ENCODE results near the gene COL12A1. TPM values are rescaled to one million over a fixed set of nuclear protein-coding genes. Genes with fewer than 3 reads are reported as not detected.

COL12A1 gene
- total RNA-seq, 6 experiments from 2014 or later = 205 to 304 (median 227) TPM

DNA sequence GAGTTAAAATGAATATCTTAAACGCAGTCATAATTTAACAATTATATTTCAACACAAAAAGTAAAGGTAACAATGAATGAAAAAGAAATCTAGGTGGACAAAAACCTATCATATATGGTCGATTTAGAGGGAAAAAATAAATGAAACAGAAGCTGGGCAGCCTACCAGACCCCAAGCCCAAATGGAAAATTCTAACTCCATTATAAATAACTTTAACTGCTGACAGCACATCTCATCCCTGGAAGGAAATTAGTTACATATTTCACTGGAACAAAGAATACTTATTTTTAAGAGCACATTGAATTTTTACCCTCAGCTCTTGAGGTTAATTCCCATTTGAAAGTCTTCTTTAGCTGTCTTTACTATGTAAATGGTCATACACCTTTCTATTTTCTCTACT, 39.1 kb downstream of the COL12A1 start:
- Mint-ChIP-seq H3K4me1 (ENCODE audit: low read depth) (peaks cover 64% of the 10 kb centered on the region), H3K9me3 (no peaks in the 10 kb centered on the region), H3K36me3 (ENCODE audit: low read depth) (peaks cover 77% of the 10 kb centered on the region), H3K27ac (peak overlapping the region; percentile 78), H3K4me3 (no peak overlapping the region), H3K27me3 (ENCODE audit: insufficient read depth) (peaks cover 2% of the 10 kb centered on the region; the same call in 1 of the 2 replicates)
- no peak for DNase-seq
- TF ChIP-seq, protein P1, sequence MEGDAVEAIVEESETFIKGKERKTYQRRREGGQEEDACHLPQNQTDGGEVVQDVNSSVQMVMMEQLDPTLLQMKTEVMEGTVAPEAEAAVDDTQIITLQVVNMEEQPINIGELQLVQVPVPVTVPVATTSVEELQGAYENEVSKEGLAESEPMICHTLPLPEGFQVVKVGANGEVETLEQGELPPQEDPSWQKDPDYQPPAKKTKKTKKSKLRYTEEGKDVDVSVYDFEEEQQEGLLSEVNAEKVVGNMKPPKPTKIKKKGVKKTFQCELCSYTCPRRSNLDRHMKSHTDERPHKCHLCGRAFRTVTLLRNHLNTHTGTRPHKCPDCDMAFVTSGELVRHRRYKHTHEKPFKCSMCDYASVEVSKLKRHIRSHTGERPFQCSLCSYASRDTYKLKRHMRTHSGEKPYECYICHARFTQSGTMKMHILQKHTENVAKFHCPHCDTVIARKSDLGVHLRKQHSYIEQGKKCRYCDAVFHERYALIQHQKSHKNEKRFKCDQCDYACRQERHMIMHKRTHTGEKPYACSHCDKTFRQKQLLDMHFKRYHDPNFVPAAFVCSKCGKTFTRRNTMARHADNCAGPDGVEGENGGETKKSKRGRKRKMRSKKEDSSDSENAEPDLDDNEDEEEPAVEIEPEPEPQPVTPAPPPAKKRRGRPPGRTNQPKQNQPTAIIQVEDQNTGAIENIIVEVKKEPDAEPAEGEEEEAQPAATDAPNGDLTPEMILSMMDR (IDR thresholded peaks at IDR 0.05) = no peak

DNA sequence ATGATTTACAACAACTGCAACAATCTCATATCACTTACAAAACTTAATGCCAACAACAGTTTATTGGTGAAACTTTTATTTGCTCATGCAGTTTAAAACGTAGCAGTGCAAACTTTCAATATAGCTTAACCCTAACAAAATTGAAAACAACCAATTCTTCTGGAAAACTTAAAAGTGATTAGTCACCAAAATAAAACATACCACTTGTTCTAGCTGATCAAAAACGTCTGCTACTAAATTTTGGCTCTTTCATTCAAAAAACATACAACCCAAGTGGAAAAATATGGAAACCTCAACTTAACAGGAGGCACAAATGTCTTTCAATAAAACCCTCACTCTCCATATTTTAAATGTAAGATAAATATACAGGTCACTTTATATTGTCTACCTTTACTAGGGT, 39.6 kb downstream of the COL12A1 start:
- no peak for DNase-seq
- H3K9me3 Mint-ChIP-seq = no peaks in the 10 kb centered on the region
- peaks cover 64% of the 10 kb centered on the region for H3K4me1 Mint-ChIP-seq (ENCODE audit: low read depth)
- peaks cover 72% of the 10 kb centered on the region for H3K36me3 Mint-ChIP-seq (ENCODE audit: low read depth)
- peak overlapping the region; percentile 78; the same call in 1 of the 2 replicates for H3K27ac Mint-ChIP-seq
- TF ChIP-seq, protein P1 (IDR thresholded peaks at IDR 0.05) = no peak
- peaks cover 2% of the 10 kb centered on the region; the same call in 1 of the 2 replicates for H3K27me3 Mint-ChIP-seq (ENCODE audit: insufficient read depth)
- H3K4me3 Mint-ChIP-seq = no peak overlapping the region

DNA sequence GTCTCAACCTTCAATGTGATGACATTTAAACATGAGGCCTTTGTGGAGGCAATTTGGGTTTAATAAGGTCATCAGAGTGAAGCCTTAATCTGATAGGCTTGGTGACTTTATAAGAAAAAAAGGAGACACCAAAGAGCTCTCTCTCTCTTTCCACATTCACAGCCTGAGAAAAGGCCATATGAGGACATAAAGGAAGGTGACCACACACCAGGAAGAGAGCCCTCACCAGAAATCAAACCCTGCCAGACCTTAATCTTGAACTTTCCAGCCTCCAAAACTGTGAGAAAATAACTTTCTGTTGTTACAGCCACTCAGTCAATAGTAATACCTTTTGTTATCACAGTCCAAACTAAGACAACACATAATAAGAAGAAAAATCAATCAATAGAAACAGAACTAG, 47.7 kb downstream of the COL12A1 start:
- Mint-ChIP-seq H3K27me3 (ENCODE audit: insufficient read depth) (no peaks in the 10 kb centered on the region), H3K36me3 (ENCODE audit: low read depth) (peaks cover 59% of the 10 kb centered on the region), H3K27ac (peak overlapping the region; percentile 28; the same call in 1 of the 2 replicates), H3K4me1 (ENCODE audit: low read depth) (peaks cover 41% of the 10 kb centered on the region), H3K4me3 (no peak overlapping the region; the same call in 1 of the 2 replicates), H3K9me3 (no peaks in the 10 kb centered on the region)
- DNase-seq = no peak
- TF ChIP-seq, protein P1 (IDR thresholded peaks at IDR 0.05) = no peak

DNA sequence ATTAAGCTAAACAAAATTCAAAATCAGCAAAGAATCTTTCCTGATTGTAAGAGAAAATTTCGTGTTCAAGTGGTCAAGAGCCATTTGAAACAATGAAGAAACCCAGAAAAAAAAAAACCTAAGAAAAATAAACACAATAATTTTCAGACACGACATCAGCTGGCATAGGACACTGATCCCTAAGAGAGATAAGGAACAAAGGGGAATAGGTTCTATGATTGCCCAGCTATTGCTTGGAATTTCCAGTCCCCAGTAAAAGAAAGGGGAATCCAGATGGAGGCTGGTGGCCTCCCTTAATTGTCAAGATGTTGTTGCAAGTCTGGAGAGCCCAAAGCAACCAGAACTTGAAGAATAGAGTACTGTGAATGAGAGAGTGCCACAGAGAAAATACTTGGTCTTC, 48.5 kb downstream of the COL12A1 start:
- no peak for DNase-seq
- H3K27me3 Mint-ChIP-seq (ENCODE audit: insufficient read depth) = no peaks in the 10 kb centered on the region
- peaks cover 43% of the 10 kb centered on the region for H3K4me1 Mint-ChIP-seq (ENCODE audit: low read depth)
- peaks cover 60% of the 10 kb centered on the region for H3K36me3 Mint-ChIP-seq (ENCODE audit: low read depth)
- H3K27ac Mint-ChIP-seq = peak overlapping the region; percentile 31; the same call in 1 of the 2 replicates
- TF ChIP-seq, protein P1 (IDR thresholded peaks at IDR 0.05) = no peak
- no peaks in the 10 kb centered on the region for H3K9me3 Mint-ChIP-seq
- no peak overlapping the region for H3K4me3 Mint-ChIP-seq

DNA sequence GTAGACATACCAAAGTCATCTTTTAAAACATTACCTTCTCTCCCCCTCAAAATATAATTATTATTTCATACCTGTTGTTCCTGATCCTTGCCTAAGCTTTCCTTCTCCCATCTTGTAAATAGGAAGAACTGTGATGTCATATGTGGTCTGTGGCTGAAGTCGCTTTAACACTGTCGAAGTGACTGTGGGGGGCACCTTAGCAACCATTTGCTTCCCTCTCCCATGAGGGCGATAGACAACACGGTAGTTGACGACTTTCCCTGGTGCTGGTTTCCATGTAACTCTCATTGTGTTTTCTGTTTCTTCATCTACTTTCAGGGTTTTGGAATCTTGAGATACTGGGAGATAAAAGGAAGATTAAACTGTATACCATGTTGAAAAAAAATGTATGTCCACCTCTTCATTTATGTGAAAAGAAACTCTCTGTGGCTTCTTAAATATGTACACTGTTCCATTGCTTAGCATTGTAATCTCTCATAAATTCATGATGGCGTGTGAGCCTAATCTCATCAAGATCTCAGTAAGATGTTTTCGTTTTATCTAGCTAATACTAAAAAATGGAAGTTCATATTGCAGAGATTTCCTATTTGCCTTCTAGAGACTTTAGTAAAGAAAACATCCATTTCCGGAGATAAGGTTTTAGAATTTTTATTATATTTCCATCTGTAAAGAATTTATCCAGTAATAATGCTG, 49.5 kb downstream of the COL12A1 start:
- Mint-ChIP-seq H3K36me3 (ENCODE audit: low read depth) (peaks cover 67% of the 10 kb centered on the region), H3K27me3 (ENCODE audit: insufficient read depth) (no peaks in the 10 kb centered on the region)
- no peak for DNase-seq

More for the DNA sequence above, 49.5 kb downstream of the COL12A1 start:
- H3K27ac Mint-ChIP-seq = no peak overlapping the region
- no peak overlapping the region for H3K4me3 Mint-ChIP-seq
- TF ChIP-seq, protein P1 (IDR thresholded peaks at IDR 0.05) = no peak
- peaks cover 46% of the 10 kb centered on the region for H3K4me1 Mint-ChIP-seq (ENCODE audit: low read depth)
- H3K9me3 Mint-ChIP-seq = no peaks in the 10 kb centered on the region

All from HFFc6 (cell line).